Calu3 (cell line): ENCODE results near the gene PARD3. TPM values are rescaled to one million over a fixed set of nuclear protein-coding genes. Genes with fewer than 3 reads are reported as not detected.

ENCODE experiments used
- BruUV-seq: library from RNA; stranded (reverse); fragments of 400-500 nt; replicated peaks from 2 replicates; lab custom pipeline; 2021; lab: Mats Ljungman, UMichigan
- CTCF ChIA-PET: fragments of 300-600 bp; sonication (Branson Sonifier 250); formaldehyde crosslinking; loops from one replicate; lab custom pipeline; 2022; ENCODE audit warnings: antibody characterized with exemption; lab: Charles Lee
- DNase-seq: peaks from one replicate; pipeline ENCODE4 v3.0.0; 2022
- H3K27ac Mint-ChIP-seq: one replicate; pipeline ENCODE4 v1.8.0; 2022; ENCODE audit warnings: mixed read lengths; ENCODE audit not compliant: unreplicated experiment
- H3K27me3 Mint-ChIP-seq: one replicate; pipeline ENCODE4 v1.8.0; 2022; ENCODE audit warnings: mixed read lengths; ENCODE audit not compliant: unreplicated experiment
- H3K36me3 Mint-ChIP-seq: one replicate; pipeline ENCODE4 v1.8.0; 2022; ENCODE audit warnings: mild to moderate bottlenecking, moderate library complexity, mixed read lengths; ENCODE audit not compliant: insufficient read depth, unreplicated experiment
- H3K4me1 Mint-ChIP-seq: one replicate; pipeline ENCODE4 v1.8.0; 2022; ENCODE audit warnings: mild to moderate bottlenecking, low read depth, mixed read lengths; ENCODE audit not compliant: unreplicated experiment
- H3K4me3 Mint-ChIP-seq: one replicate; pipeline ENCODE4 v1.8.0; 2022; ENCODE audit warnings: mild to moderate bottlenecking, low read depth, moderate library complexity, mixed read lengths; ENCODE audit not compliant: unreplicated experiment
- H3K9me3 Mint-ChIP-seq: one replicate; pipeline ENCODE4 v1.8.0; 2022; ENCODE audit warnings: low read depth, mixed read lengths; ENCODE audit not compliant: unreplicated experiment
- CTCF ChIP-seq: fragments of 200-600 bp; IDR thresholded peaks from one replicate; pipeline ENCODE4 v1.8.0; 2022; ENCODE audit warnings: antibody characterized with exemption; ENCODE audit not compliant: unreplicated experiment
- intact Hi-C: fragments of 100-400 bp; cut with micrococcal nuclease; formaldehyde crosslinking; loops from one replicate; pipeline ENCODE4 v1.10.0; 2022; ENCODE audit not compliant: unreplicated experiment
- total RNA-seq: library from RNA; stranded (reverse); gene quantifications from 2 replicates; pipeline ENCODE4 v1.2.3, GENCODE V29; 2022

The PARD3 gene
- total RNA-seq, 1 experiment from 2014 or later: 62.4 TPM

GRCh38 chr10:34633374-34633773 is 181.7 kb downstream of the PARD3 start:
- H3K4me1 Mint-ChIP-seq: peaks cover 45% of the 10 kb centered on the region
- peaks cover 7% of the 10 kb centered on the region for H3K36me3 Mint-ChIP-seq
- no TSS peak for BruUV-seq
- no peaks in the 10 kb centered on the region for H3K27me3 Mint-ChIP-seq
- H3K4me3 Mint-ChIP-seq: no peak overlapping the region
- no peaks in the 10 kb centered on the region for H3K9me3 Mint-ChIP-seq
- DNase-seq: no peak
- intact Hi-C loops: no loop called here
- no peak for TF ChIP-seq CTCF
- CTCF ChIA-PET: interaction anchor here (0.6 kb wide), 1 partner anchor 10 kb away, joined by 5 read pairs; no protein-coding TSS in a partner anchor
- H3K27ac Mint-ChIP-seq: no peak overlapping the region

- peaks cover 4% of the 10 kb centered on the region for H3K36me3 Mint-ChIP-seq
- CTCF ChIA-PET: no interaction called here
These were observed 186.0 kb downstream of the PARD3 start for GRCh38 chr10:34629084-34629483.

GRCh38 chr10:34628174-34628796 is 186.8 kb downstream of the PARD3 start:
- H3K36me3 Mint-ChIP-seq: peaks cover 4% of the 10 kb centered on the region
- no TSS peak for BruUV-seq
- H3K9me3 Mint-ChIP-seq: no peaks in the 10 kb centered on the region
- TF ChIP-seq CTCF: no peak
- CTCF ChIA-PET: no interaction called here
- intact Hi-C loops: no loop called here
- no peak overlapping the region for H3K4me3 Mint-ChIP-seq
- DNase-seq: peak; percentile 13
- H3K27me3 Mint-ChIP-seq: no peaks in the 10 kb centered on the region
- no peak overlapping the region for H3K27ac Mint-ChIP-seq
- peaks cover 29% of the 10 kb centered on the region for H3K4me1 Mint-ChIP-seq

More at GRCh38 chr10:34629084-34629483, 186.0 kb downstream of the PARD3 start:
- no peak for TF ChIP-seq CTCF
- BruUV-seq: no TSS peak
- H3K4me3 Mint-ChIP-seq: no peak overlapping the region
- H3K27ac Mint-ChIP-seq: no peak overlapping the region
- DNase-seq: no peak
- intact Hi-C loops: no loop called here
- no peaks in the 10 kb centered on the region for H3K27me3 Mint-ChIP-seq
- H3K9me3 Mint-ChIP-seq: no peaks in the 10 kb centered on the region
- peaks cover 35% of the 10 kb centered on the region for H3K4me1 Mint-ChIP-seq

- H3K4me3 Mint-ChIP-seq: no peak overlapping the region
- H3K27ac Mint-ChIP-seq: no peak overlapping the region
- no peaks in the 10 kb centered on the region for H3K9me3 Mint-ChIP-seq
- intact Hi-C loops: no loop called here
- CTCF ChIA-PET: no interaction called here
- peaks cover 29% of the 10 kb centered on the region for H3K4me1 Mint-ChIP-seq
- BruUV-seq: no TSS peak
- H3K27me3 Mint-ChIP-seq: no peaks in the 10 kb centered on the region
- DNase-seq: no peak
- H3K36me3 Mint-ChIP-seq: peaks cover 4% of the 10 kb centered on the region
- TF ChIP-seq CTCF: no peak
These were observed 187.4 kb downstream of the PARD3 start for GRCh38 chr10:34627741-34628140.
